Chondrocyte (in vitro differentiated cells): ENCODE data around the gene SLC22A4. TPM values are rescaled to one million over a fixed set of nuclear protein-coding genes. Genes with fewer than 3 reads are reported as not detected.

Experiments used
- DNase-seq: peaks from one replicate; pipeline ENCODE4 v3.0.0; 2021; ENCODE audit warnings: mixed read lengths, low spot score
- H3K27ac Mint-ChIP-seq: one replicate; pipeline ENCODE4 v1.8.0; 2021; ENCODE audit warnings: mild to moderate bottlenecking, moderate library complexity, mixed read lengths; ENCODE audit not compliant: unreplicated experiment
- H3K27me3 Mint-ChIP-seq: 2 replicates; pipeline ENCODE4 v1.8.0; 2021; ENCODE audit warnings: low read depth, mixed read lengths
- H3K36me3 Mint-ChIP-seq: 2 replicates; pipeline ENCODE4 v1.8.0; 2021; ENCODE audit warnings: low read depth, mixed read lengths
- H3K4me1 Mint-ChIP-seq: 2 replicates; pipeline ENCODE4 v1.8.0; 2021; ENCODE audit warnings: low read depth, mild to moderate bottlenecking, mixed read lengths
- H3K4me3 Mint-ChIP-seq: one replicate; pipeline ENCODE4 v1.8.0; 2021; ENCODE audit warnings: mild to moderate bottlenecking, moderate library complexity, mixed read lengths; ENCODE audit not compliant: unreplicated experiment
- H3K9me3 Mint-ChIP-seq: 2 replicates; pipeline ENCODE4 v1.8.0; 2021; ENCODE audit warnings: low read depth, mixed read lengths
- CTCF ChIP-seq: fragments of 200-600 bp; sonication (generic); IDR thresholded peaks from 2 replicates; pipeline ENCODE4 v1.5.0; 2021; ENCODE audit warnings: antibody characterized with exemption, mild to moderate bottlenecking, moderate library complexity
- total RNA-seq: library from RNA; stranded (reverse); gene quantifications from 3 replicates; pipeline ENCODE4 v1.2.1, GENCODE V29; 2021

The SLC22A4 gene
- total RNA-seq, 1 donor from 2014 or later = 4.2 TPM

- H3K9me3 Mint-ChIP-seq = no peaks in the 10 kb centered on the region
- H3K27me3 Mint-ChIP-seq = no peaks in the 10 kb centered on the region
- H3K4me3 Mint-ChIP-seq = no peak overlapping the region
- DNase-seq = no peak
- H3K27ac Mint-ChIP-seq = no peak overlapping the region
- no peaks in the 10 kb centered on the region for H3K36me3 Mint-ChIP-seq
- peaks cover 7% of the 10 kb centered on the region for H3K4me1 Mint-ChIP-seq
- TF ChIP-seq CTCF = no peak
These were observed 64.6 kb downstream of the SLC22A4 start for GRCh38 chr5:132358775-132359174.

GRCh38 chr5:132362086-132362485 is 67.9 kb downstream of the SLC22A4 start:
- Mint-ChIP-seq H3K9me3 (no peaks in the 10 kb centered on the region), H3K27me3 (no peaks in the 10 kb centered on the region), H3K36me3 (no peaks in the 10 kb centered on the region), H3K4me3 (no peak overlapping the region), H3K27ac (no peak overlapping the region), H3K4me1 (peaks cover 15% of the 10 kb centered on the region)
- no peak for DNase-seq
- no peak for TF ChIP-seq CTCF

- Mint-ChIP-seq H3K4me3 (no peak overlapping the region), H3K9me3 (no peaks in the 10 kb centered on the region), H3K27me3 (no peaks in the 10 kb centered on the region), H3K27ac (peak overlapping the region; percentile 59), H3K4me1 (peaks cover 19% of the 10 kb centered on the region), H3K36me3 (no peaks in the 10 kb centered on the region)
- TF ChIP-seq CTCF = no peak
- DNase-seq = no peak
These were observed 69.4 kb downstream of the SLC22A4 start for GRCh38 chr5:132363431-132364112.

GRCh38 chr5:132364319-132364718 is 70.1 kb downstream of the SLC22A4 start:
- Mint-ChIP-seq H3K27me3 (no peaks in the 10 kb centered on the region), H3K4me1 (peaks cover 23% of the 10 kb centered on the region), H3K27ac (no peak overlapping the region), H3K4me3 (no peak overlapping the region), H3K9me3 (no peaks in the 10 kb centered on the region), H3K36me3 (no peaks in the 10 kb centered on the region)
- no peak for DNase-seq
- no peak for TF ChIP-seq CTCF

- Mint-ChIP-seq H3K4me1 (peaks cover 23% of the 10 kb centered on the region), H3K4me3 (no peak overlapping the region), H3K36me3 (no peaks in the 10 kb centered on the region), H3K9me3 (no peaks in the 10 kb centered on the region), H3K27ac (peak overlapping the region; percentile 18), H3K27me3 (no peaks in the 10 kb centered on the region)
- no peak for DNase-seq
- no peak for TF ChIP-seq CTCF
These were observed 71.0 kb downstream of the SLC22A4 start for GRCh38 chr5:132365213-132365612.
